WTC11 (cell line): Measurements from ENCODE around the gene CFAP157.
"Not testable (repeated sequence)": the region's sequence is repeated elsewhere in the genome, so short reads cannot be mapped to it uniquely, and the experiment has no call there.

Experiments
- ATF1 ChIP-seq: sonication (generic); formaldehyde crosslinking; IDR thresholded peaks from 2 replicates; pipeline ENCODE4 v1.8.1; 2023; ENCODE audit warnings: mild to moderate bottlenecking, moderate library complexity, missing genetic modification reagents
- ATF6 ChIP-seq: sonication (generic); formaldehyde crosslinking; IDR thresholded peaks from 2 replicates; pipeline ENCODE4 v1.8.1; 2023; ENCODE audit warnings: mild to moderate bottlenecking, missing genetic modification reagents
- CTCF ChIP-seq: fragments of 200-600 bp; IDR thresholded peaks from 2 replicates; pipeline ENCODE4 v1.8.0; 2022; ENCODE audit warnings: antibody characterized with exemption
- ELF4 ChIP-seq: sonication (generic); formaldehyde crosslinking; IDR thresholded peaks from 2 replicates; pipeline ENCODE4 v1.8.1; 2022; ENCODE audit warnings: low read depth, mild to moderate bottlenecking, moderate library complexity, missing genetic modification reagents
- MAX ChIP-seq: sonication (generic); formaldehyde crosslinking; IDR thresholded peaks from 2 replicates; pipeline ENCODE4 v1.8.0; 2022; ENCODE audit warnings: mild to moderate bottlenecking, missing genetic modification reagents
- NFATC4 ChIP-seq: fragments of 250-450 bp; sonication (Bioruptor Pico); IDR thresholded peaks from 2 replicates; pipeline ENCODE4 v1.9.0; 2021; ENCODE audit warnings: mild to moderate bottlenecking
- NFYB ChIP-seq: sonication (generic); formaldehyde crosslinking; conservative IDR thresholded peaks from 2 replicates; pipeline ENCODE4 v1.8.0; 2022; ENCODE audit warnings: low read depth, missing genetic modification reagents
- NR3C1 ChIP-seq: sonication (generic); formaldehyde crosslinking; conservative IDR thresholded peaks from 2 replicates; pipeline ENCODE4 v1.8.1; 2023; ENCODE audit warnings: low read depth, mild to moderate bottlenecking, missing genetic modification reagents
- TP53 ChIP-seq: sonication (generic); formaldehyde crosslinking; IDR thresholded peaks from 2 replicates; pipeline ENCODE4 v1.8.1; 2023; ENCODE audit warnings: mild to moderate bottlenecking, missing genetic modification reagents
- ZNF416 ChIP-seq: fragments of 250-450 bp; sonication (Bioruptor Pico); IDR thresholded peaks from 2 replicates; pipeline ENCODE4 v1.9.0; 2021; ENCODE audit warnings: mild to moderate bottlenecking, inconsistent platforms
- TF ChIP-seq, protein P1 (sequence below): sonication (generic); formaldehyde crosslinking; IDR thresholded peaks from 2 replicates; pipeline ENCODE4 v1.8.0; 2022; ENCODE audit warnings: mild to moderate bottlenecking, missing genetic modification reagents
- TF ChIP-seq, protein P2 (sequence below): fragments of 250-450 bp; sonication (Bioruptor Pico); IDR thresholded peaks from 2 replicates; pipeline ENCODE4 v1.9.0; 2021; ENCODE audit warnings: mild to moderate bottlenecking, borderline replicate concordance
- TF ChIP-seq, protein P3 (sequence below): sonication (generic); formaldehyde crosslinking; IDR thresholded peaks from 2 replicates; pipeline ENCODE4 v1.8.1; 2023; ENCODE audit warnings: mild to moderate bottlenecking, missing genetic modification reagents

- TF ChIP-seq MAX (CRISPR knock-in tag); NFYB (CRISPR knock-in tag); CTCF; TP53 (CRISPR knock-in tag); NR3C1 (CRISPR knock-in tag); ATF6 (CRISPR knock-in tag); ATF1 (CRISPR knock-in tag); NFATC4 (CRISPR knock-in tag); ZNF416 (CRISPR knock-in tag); ELF4 (CRISPR knock-in tag): not testable (repeated sequence)
- TF ChIP-seq, protein P1, sequence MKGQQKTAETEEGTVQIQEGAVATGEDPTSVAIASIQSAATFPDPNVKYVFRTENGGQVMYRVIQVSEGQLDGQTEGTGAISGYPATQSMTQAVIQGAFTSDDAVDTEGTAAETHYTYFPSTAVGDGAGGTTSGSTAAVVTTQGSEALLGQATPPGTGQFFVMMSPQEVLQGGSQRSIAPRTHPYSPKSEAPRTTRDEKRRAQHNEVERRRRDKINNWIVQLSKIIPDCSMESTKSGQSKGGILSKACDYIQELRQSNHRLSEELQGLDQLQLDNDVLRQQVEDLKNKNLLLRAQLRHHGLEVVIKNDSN (CRISPR knock-in tag) = not testable (repeated sequence)
- TF ChIP-seq, protein P2, sequence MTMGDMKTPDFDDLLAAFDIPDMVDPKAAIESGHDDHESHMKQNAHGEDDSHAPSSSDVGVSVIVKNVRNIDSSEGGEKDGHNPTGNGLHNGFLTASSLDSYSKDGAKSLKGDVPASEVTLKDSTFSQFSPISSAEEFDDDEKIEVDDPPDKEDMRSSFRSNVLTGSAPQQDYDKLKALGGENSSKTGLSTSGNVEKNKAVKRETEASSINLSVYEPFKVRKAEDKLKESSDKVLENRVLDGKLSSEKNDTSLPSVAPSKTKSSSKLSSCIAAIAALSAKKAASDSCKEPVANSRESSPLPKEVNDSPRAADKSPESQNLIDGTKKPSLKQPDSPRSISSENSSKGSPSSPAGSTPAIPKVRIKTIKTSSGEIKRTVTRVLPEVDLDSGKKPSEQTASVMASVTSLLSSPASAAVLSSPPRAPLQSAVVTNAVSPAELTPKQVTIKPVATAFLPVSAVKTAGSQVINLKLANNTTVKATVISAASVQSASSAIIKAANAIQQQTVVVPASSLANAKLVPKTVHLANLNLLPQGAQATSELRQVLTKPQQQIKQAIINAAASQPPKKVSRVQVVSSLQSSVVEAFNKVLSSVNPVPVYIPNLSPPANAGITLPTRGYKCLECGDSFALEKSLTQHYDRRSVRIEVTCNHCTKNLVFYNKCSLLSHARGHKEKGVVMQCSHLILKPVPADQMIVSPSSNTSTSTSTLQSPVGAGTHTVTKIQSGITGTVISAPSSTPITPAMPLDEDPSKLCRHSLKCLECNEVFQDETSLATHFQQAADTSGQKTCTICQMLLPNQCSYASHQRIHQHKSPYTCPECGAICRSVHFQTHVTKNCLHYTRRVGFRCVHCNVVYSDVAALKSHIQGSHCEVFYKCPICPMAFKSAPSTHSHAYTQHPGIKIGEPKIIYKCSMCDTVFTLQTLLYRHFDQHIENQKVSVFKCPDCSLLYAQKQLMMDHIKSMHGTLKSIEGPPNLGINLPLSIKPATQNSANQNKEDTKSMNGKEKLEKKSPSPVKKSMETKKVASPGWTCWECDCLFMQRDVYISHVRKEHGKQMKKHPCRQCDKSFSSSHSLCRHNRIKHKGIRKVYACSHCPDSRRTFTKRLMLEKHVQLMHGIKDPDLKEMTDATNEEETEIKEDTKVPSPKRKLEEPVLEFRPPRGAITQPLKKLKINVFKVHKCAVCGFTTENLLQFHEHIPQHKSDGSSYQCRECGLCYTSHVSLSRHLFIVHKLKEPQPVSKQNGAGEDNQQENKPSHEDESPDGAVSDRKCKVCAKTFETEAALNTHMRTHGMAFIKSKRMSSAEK (CRISPR knock-in tag) = not testable (repeated sequence)
- TF ChIP-seq, protein P3, sequence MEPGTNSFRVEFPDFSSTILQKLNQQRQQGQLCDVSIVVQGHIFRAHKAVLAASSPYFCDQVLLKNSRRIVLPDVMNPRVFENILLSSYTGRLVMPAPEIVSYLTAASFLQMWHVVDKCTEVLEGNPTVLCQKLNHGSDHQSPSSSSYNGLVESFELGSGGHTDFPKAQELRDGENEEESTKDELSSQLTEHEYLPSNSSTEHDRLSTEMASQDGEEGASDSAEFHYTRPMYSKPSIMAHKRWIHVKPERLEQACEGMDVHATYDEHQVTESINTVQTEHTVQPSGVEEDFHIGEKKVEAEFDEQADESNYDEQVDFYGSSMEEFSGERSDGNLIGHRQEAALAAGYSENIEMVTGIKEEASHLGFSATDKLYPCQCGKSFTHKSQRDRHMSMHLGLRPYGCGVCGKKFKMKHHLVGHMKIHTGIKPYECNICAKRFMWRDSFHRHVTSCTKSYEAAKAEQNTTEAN = not testable (repeated sequence)
Observed at GRCh38 chr9:127756776-127757175, 50.0 kb downstream of the CFAP157 start.
